ENCODE results near the gene DSCAML1.

- TF ChIP-seq POLR2AphosphoS5 (IDR thresholded peaks at IDR 0.05; ENCODE audit: low read depth, low read length) (no peak), TAF1 (IDR thresholded peaks at IDR 0.05; ENCODE audit: borderline replicate concordance, insufficient read depth, low read length) (no peak)
Measured at GRCh38 chr11:117646411-117646810, 150.6 kb downstream of the DSCAML1 start.
